ENCODE measurements around the gene TMED9.

DNA sequence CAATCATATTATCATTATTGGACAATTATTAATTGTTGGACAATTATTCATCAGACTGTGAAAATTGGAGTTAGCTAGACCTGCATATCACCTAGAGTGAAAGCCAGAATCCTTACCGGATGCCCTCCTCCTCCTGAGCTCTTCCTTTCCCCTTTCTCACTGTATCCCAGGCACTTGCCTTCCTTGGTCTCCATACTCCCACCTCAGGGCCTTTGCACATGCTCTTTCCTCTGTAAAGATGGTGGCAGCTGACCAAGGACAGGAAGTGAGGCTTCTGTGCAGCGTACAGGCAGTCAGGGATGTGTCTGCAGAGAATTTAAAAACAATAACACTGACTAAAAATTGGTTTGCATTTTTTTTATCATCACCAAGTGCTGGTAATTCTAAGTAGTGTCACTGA lies 22.1 kb upstream of the TMED9 start:
- TF ChIP-seq, protein P1, sequence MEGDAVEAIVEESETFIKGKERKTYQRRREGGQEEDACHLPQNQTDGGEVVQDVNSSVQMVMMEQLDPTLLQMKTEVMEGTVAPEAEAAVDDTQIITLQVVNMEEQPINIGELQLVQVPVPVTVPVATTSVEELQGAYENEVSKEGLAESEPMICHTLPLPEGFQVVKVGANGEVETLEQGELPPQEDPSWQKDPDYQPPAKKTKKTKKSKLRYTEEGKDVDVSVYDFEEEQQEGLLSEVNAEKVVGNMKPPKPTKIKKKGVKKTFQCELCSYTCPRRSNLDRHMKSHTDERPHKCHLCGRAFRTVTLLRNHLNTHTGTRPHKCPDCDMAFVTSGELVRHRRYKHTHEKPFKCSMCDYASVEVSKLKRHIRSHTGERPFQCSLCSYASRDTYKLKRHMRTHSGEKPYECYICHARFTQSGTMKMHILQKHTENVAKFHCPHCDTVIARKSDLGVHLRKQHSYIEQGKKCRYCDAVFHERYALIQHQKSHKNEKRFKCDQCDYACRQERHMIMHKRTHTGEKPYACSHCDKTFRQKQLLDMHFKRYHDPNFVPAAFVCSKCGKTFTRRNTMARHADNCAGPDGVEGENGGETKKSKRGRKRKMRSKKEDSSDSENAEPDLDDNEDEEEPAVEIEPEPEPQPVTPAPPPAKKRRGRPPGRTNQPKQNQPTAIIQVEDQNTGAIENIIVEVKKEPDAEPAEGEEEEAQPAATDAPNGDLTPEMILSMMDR (IDR thresholded peaks at IDR 0.05) = no peak
- no peak for TF ChIP-seq POLR2A (IDR thresholded peaks at IDR 0.05)

All from heart left ventricle (tissue), 13 donors.